Liver (tissue), 3 donors: ENCODE measurements around the gene PIAS4.

ENCODE experiments used
- CTCF ChIP-seq: fragments of 150-350 bp; IDR thresholded peaks from 2 replicates; pipeline ENCODE4 v1.5.1; 2017; ENCODE audit warnings: improper control_type of control experiment, low read depth, low read length; ENCODE audit not compliant: missing input control
- EGR1 ChIP-seq, 2 donors: IDR thresholded peaks; 2 replicates each; pipeline ENCODE4 v1.6.1; 2016 to 2018; ENCODE audit warnings: antibody characterized with exemption in 2 of 2, low read depth in 2 of 2
- GABPA ChIP-seq, 2 donors: IDR thresholded peaks in 1 of 2; conservative IDR thresholded peaks in 1 of 2; 2 replicates each; pipeline ENCODE4 v1.6.1; 2016; ENCODE audit warnings: antibody characterized with exemption in 2 of 2, mild to moderate bottlenecking in 1 of 2, moderate library complexity in 1 of 2
- HNF4A ChIP-seq, 2 donors: conservative IDR thresholded peaks; 2 replicates each; pipeline ENCODE4 v1.6.1; 2016; ENCODE audit warnings: antibody characterized with exemption in 2 of 2, mild to moderate bottlenecking in 2 of 2
- JUND ChIP-seq, 2 donors: IDR thresholded peaks; 2 replicates each; pipeline ENCODE4 v1.6.1; 2016; ENCODE audit warnings: antibody characterized with exemption in 2 of 2
- RAD21 ChIP-seq, 2 donors: IDR thresholded peaks; 2 replicates each; pipeline ENCODE4 v1.6.1; 2016; ENCODE audit warnings: antibody characterized with exemption in 2 of 2, mild to moderate bottlenecking in 2 of 2
- RXRA ChIP-seq, 2 donors: IDR thresholded peaks; 2 replicates each; pipeline ENCODE4 v1.6.1; 2017 to 2018; ENCODE audit warnings: antibody characterized with exemption in 2 of 2, mild to moderate bottlenecking in 1 of 2
- SP1 ChIP-seq: IDR thresholded peaks from 2 replicates; pipeline ENCODE4 v1.6.1; 2018; ENCODE audit warnings: antibody characterized with exemption, mild to moderate bottlenecking
- TAF1 ChIP-seq: conservative IDR thresholded peaks from 2 replicates; pipeline ENCODE4 v1.6.1; 2016; ENCODE audit warnings: antibody characterized with exemption, mild to moderate bottlenecking
- YY1 ChIP-seq: IDR thresholded peaks from 2 replicates; pipeline ENCODE4 v1.6.1; 2016; ENCODE audit warnings: antibody characterized with exemption, mild to moderate bottlenecking
- ZBTB33 ChIP-seq: IDR thresholded peaks from 2 replicates; pipeline ENCODE4 v1.6.1; 2016; ENCODE audit warnings: antibody characterized with exemption
- TF ChIP-seq, protein P1 (sequence below): IDR thresholded peaks from 2 replicates; pipeline ENCODE4 v1.6.1; 2016; ENCODE audit warnings: antibody characterized with exemption
- TF ChIP-seq, protein P2 (sequence below): IDR thresholded peaks from 2 replicates; pipeline ENCODE4 v1.6.1; 2016; ENCODE audit warnings: antibody characterized with exemption, mild to moderate bottlenecking
- TF ChIP-seq, protein P3 (sequence below): IDR thresholded peaks from 2 replicates; pipeline ENCODE4 v1.6.1; 2016; ENCODE audit warnings: antibody characterized with exemption
- donor health status: healthy.
- donor health status: healthy.

- TF ChIP-seq RXRA (IDR thresholded peaks at IDR 0.05) (no peak), CTCF (no peak), JUND (IDR thresholded peaks at IDR 0.05) (no peak), RAD21 (IDR thresholded peaks at IDR 0.05) (no peak), GABPA (IDR thresholded peaks at IDR 0.05 in 1 of 2, conservative IDR thresholded peaks at IDR 0.05 in 1 of 2) (no peak), SP1 (no peak), YY1 (no peak), TAF1 (no peak), HNF4A (conservative IDR thresholded peaks at IDR 0.05) (no peak), ZBTB33 (no peak), EGR1 (IDR thresholded peaks at IDR 0.05; ENCODE audit: low read depth in 2 of 2) (no peak)
- TF ChIP-seq, protein P1, sequence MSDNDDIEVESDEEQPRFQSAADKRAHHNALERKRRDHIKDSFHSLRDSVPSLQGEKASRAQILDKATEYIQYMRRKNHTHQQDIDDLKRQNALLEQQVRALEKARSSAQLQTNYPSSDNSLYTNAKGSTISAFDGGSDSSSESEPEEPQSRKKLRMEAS, result no peak
- TF ChIP-seq, protein P2, sequence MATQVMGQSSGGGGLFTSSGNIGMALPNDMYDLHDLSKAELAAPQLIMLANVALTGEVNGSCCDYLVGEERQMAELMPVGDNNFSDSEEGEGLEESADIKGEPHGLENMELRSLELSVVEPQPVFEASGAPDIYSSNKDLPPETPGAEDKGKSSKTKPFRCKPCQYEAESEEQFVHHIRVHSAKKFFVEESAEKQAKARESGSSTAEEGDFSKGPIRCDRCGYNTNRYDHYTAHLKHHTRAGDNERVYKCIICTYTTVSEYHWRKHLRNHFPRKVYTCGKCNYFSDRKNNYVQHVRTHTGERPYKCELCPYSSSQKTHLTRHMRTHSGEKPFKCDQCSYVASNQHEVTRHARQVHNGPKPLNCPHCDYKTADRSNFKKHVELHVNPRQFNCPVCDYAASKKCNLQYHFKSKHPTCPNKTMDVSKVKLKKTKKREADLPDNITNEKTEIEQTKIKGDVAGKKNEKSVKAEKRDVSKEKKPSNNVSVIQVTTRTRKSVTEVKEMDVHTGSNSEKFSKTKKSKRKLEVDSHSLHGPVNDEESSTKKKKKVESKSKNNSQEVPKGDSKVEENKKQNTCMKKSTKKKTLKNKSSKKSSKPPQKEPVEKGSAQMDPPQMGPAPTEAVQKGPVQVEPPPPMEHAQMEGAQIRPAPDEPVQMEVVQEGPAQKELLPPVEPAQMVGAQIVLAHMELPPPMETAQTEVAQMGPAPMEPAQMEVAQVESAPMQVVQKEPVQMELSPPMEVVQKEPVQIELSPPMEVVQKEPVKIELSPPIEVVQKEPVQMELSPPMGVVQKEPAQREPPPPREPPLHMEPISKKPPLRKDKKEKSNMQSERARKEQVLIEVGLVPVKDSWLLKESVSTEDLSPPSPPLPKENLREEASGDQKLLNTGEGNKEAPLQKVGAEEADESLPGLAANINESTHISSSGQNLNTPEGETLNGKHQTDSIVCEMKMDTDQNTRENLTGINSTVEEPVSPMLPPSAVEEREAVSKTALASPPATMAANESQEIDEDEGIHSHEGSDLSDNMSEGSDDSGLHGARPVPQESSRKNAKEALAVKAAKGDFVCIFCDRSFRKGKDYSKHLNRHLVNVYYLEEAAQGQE, result no peak
- TF ChIP-seq, protein P3, sequence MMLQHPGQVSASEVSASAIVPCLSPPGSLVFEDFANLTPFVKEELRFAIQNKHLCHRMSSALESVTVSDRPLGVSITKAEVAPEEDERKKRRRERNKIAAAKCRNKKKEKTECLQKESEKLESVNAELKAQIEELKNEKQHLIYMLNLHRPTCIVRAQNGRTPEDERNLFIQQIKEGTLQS, result no peak
These were observed 60.0 kb downstream of the PIAS4 start for GRCh38 chr19:4067396-4068046.
